HFF-Myc (cell line): Measurements from ENCODE around the gene FEM1B.

ENCODE experiments used
- DNase-seq: peaks from one replicate; pipeline ENCODE4 v3.0.0-alpha.2; 2011; ENCODE audit warnings: low read depth; ENCODE audit errors: extremely low read depth
- H3K4me3 ChIP-seq: replicated peaks from 2 replicates; pipeline ENCODE4 v1.5.1; 2011; ENCODE audit warnings: low read depth, mild to moderate bottlenecking, control low read depth, low read length
- TF ChIP-seq, protein P1 (sequence below): IDR thresholded peaks from 2 replicates; pipeline ENCODE4 v1.5.1; 2012; ENCODE audit warnings: mild to moderate bottlenecking, low read depth, low read length, control low read depth; ENCODE audit errors: missing control alignments

The FEM1B gene

DNA sequence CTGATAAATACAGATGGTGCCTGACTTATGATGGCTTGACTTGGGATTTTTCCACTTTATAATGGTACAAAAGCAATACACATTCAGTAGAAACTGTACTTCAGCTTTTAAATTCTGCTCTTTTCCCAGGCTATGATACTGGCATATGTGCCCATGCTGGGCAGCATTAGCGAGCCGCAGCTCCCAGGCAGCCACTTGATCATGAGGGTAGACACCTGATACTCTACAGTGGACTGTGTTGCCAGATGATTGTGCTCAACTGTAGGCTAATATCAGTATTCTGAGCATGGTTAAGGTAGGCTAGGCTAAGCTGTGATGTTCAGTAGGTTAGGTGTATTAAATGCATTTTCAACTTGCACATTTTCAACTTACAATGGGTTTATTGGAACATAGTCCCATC, 17.7 kb upstream of the FEM1B start:
- H3K4me3 ChIP-seq: no peak overlapping the region
- DNase-seq: no peak
- TF ChIP-seq, protein P1, sequence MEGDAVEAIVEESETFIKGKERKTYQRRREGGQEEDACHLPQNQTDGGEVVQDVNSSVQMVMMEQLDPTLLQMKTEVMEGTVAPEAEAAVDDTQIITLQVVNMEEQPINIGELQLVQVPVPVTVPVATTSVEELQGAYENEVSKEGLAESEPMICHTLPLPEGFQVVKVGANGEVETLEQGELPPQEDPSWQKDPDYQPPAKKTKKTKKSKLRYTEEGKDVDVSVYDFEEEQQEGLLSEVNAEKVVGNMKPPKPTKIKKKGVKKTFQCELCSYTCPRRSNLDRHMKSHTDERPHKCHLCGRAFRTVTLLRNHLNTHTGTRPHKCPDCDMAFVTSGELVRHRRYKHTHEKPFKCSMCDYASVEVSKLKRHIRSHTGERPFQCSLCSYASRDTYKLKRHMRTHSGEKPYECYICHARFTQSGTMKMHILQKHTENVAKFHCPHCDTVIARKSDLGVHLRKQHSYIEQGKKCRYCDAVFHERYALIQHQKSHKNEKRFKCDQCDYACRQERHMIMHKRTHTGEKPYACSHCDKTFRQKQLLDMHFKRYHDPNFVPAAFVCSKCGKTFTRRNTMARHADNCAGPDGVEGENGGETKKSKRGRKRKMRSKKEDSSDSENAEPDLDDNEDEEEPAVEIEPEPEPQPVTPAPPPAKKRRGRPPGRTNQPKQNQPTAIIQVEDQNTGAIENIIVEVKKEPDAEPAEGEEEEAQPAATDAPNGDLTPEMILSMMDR: no peak

DNA sequence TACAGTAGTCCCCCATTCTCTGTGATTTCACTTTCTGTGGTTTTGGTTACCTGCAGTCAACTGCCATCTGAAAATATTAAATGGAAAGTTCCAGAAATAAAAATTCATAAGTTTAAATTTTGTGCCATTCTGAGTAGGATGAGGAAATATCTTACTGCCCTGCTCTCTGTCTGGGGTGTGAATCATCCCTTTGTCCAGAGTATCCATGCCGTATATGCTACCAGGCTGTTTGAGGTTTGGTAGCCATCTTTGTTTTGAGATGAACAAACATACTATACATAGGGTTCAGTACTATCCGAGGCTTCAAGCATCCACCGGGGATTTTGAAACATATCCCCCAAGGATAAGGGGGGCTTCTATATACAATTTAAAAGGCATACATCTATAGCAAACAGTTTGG, 16.3 kb upstream of the FEM1B start:
- no peak overlapping the region for H3K4me3 ChIP-seq
- TF ChIP-seq, protein P1: no peak
- DNase-seq: no peak

DNA sequence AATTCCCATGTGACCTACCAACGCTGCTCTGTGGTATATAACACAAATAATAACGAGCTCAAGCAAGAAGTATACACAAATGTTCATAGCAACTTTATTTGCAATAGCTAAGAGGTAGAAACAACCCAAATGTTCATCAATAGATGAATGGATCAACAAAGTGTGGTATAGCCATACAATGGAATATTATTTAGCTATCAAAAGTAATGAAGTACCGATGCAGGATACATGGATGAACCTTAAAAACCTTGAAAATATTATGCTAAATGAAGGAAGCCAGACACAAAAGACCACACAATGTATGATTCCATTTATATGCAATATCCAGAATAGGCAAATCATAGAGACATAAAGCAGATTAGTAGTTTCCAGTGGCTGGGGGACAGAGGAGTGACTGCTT, 15.6 kb upstream of the FEM1B start:
- TF ChIP-seq, protein P1: no peak
- no peak overlapping the region for H3K4me3 ChIP-seq
- no peak for DNase-seq

DNA sequence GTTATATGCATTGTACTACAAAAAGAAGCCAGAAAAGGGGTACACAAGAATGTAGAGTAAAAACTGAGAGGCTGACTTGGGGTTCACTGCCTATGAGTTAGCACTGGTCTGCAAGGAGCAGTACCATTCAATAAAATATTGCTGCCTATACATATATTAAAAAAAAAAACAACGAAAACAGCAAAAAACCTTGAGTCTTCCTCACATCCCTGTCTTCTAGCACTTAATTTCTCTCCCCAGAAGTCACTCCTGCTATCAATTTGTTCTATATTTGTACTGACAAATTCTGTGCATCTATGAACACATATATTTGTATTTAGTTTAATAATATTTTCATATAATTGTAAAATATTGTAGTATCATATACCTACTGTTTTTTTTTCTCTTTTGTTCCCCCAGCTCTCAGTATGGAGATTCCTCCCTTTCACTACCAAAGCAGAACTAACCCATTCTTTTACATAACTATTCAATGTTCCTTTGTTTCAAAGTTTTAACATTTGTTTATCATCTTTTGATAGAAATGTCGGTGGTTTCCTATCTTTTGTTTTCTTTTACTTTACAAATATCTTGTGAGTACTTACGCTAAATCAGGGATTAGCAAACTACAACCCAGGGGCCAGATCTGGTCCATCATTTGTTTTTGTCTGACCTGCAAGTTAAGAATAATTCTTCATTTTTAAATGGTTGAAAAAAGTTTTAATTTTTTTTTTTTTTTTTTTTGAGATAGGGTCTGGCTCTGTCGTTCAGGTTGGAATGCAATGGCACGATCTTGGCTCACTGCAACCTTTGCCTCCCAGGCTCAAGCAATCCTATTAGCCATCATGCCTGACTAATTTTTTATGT, 14.8 kb upstream of the FEM1B start:
- H3K4me3 ChIP-seq: no peak overlapping the region
- no peak for DNase-seq
- TF ChIP-seq, protein P1: no peak

DNA sequence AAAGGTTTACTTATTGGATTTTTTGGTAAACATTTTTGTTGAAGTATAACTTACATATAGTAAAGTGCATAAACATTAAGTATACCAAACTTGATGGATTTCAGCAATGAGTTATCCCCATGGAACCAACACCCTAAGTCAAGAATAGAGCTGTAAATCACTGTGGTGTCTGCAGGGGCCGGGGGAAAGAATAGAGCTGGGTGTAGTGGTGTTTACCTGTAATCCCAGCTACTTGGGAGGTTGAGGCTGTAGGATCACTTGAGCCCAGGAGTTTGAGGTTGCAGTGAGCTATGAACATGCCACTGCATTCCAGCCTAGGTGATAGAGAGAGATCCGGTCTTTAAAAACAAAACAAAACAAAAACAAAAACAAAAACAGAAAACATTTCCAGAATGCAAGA, 13.3 kb upstream of the FEM1B start:
- H3K4me3 ChIP-seq: no peak overlapping the region
- DNase-seq: no peak
- TF ChIP-seq, protein P1: no peak

DNA sequence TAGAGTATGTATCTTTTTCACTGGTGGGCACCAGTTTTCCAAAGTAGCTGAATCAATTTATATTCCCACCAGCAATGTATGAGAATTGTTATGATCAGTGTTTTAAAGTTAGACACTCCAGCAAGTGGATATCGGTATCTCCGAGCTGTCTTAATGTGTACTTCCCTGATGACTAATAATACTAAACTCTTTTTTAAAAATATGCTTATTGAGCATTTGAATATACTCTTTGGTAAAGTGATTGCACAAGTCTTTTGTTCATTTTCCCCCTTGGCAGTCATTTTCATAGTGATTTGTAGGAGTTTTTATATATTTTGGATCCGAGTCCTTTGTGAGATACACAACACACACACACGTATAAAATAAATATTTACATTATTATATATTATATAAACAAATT, 12.5 kb upstream of the FEM1B start:
- H3K4me3 ChIP-seq: no peak overlapping the region
- DNase-seq: no peak
- TF ChIP-seq, protein P1: no peak

DNA sequence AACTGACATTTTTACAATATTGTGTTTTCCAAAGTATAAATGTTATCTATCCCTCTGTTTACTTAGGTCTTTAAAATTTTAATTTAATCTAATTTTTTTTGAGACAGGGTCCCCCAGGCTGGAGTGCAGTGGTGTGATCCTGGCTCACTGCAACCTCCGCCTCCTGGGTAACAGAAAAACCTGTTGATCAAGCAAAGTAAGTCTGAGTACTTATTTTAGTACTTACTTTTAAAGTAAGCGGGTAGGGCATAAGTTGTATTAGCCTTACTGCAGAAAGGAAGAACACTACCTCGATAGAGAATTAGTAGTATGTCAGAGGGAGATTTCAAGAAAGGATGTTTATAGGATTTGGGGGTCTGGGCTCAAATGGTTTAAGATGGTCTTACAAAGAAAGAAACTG, 11.9 kb upstream of the FEM1B start:
- H3K4me3 ChIP-seq: no peak overlapping the region
- TF ChIP-seq, protein P1: no peak
- DNase-seq: no peak
